H1 (cell line): ENCODE data around the gene SELENOK. TPM values are rescaled to one million over a fixed set of nuclear protein-coding genes. Genes with fewer than 3 reads are reported as not detected.

ENCODE experiments used
- CTCF ChIA-PET: fragments of 300-600 bp; sonication (Branson Sonifier 250); formaldehyde crosslinking; loops from one replicate; lab custom pipeline; 2021; ENCODE audit not compliant: partially characterized antibody; lab: Charles Lee
- POLR2A ChIA-PET: fragments of 300-600 bp; sonication (Branson Sonifier 250); formaldehyde crosslinking; loops from one replicate; lab custom pipeline; 2021; ENCODE audit warnings: inconsistent platforms; ENCODE audit not compliant: partially characterized antibody; lab: Charles Lee
- DNase-seq, 2 experiments: peaks; one replicate each; pipeline versions ENCODE4 v3.0.0 to v3.0.0-alpha.2; 2010 to 2022; ENCODE audit warnings: low spot score in 2 of 2, low read depth in 1 of 2, mixed read lengths in 1 of 2
- FAIRE-seq: peaks from 2 replicates; lab custom pipeline; 2011; peaks lifted over from hg19 to GRCh38; lab: Jason Lieb, UNC
- H2AFZ ChIP-seq: 2 replicates; pipeline ENCODE4 v1.8.1; 2012; ENCODE audit warnings: low read length, inconsistent platforms
- H2AK5ac ChIP-seq: 2 replicates; pipeline ENCODE4 v1.6.1; 2013; ENCODE audit warnings: low read depth, low read length
- H2BK120ac ChIP-seq: replicated peaks from 2 replicates; pipeline ENCODE3; 2013; ENCODE audit warnings: low read depth, low read length, inconsistent platforms
- H2BK12ac ChIP-seq: 2 replicates; pipeline ENCODE4 v1.6.1; 2013; ENCODE audit warnings: low read depth, low read length
- H2BK15ac ChIP-seq: 2 replicates; pipeline ENCODE4 v1.6.1; 2013; ENCODE audit warnings: low read length
- H2BK20ac ChIP-seq: 2 replicates; pipeline ENCODE4 v1.6.1; 2013; ENCODE audit warnings: low read length
- H2BK5ac ChIP-seq: 2 replicates; pipeline ENCODE4 v1.6.1; 2013; ENCODE audit warnings: low read depth, low read length
- H3K14ac ChIP-seq: 2 replicates; pipeline ENCODE4 v1.6.1; 2013; ENCODE audit warnings: inconsistent platforms; ENCODE audit not compliant: insufficient read length
- H3K18ac ChIP-seq: 2 replicates; pipeline ENCODE4 v1.6.1; 2013; ENCODE audit warnings: low read length; ENCODE audit errors: extremely low read depth
- H3K23ac ChIP-seq: 2 replicates; pipeline ENCODE4 v1.6.1; 2013; ENCODE audit warnings: inconsistent platforms; ENCODE audit not compliant: insufficient read length
- H3K23me2 ChIP-seq: 2 replicates; pipeline ENCODE4 v1.6.1; 2013; ENCODE audit warnings: low read depth, low read length
- H3K27ac ChIP-seq: 2 replicates; pipeline ENCODE4 v1.6.1; 2011; ENCODE audit warnings: low read depth, low read length, inconsistent platforms
- H3K27me3 ChIP-seq, 4 experiments: replicated peaks in 1 of 4; 1 replicate in 1 of 4; 2 replicates in 3 of 4; pipeline versions ENCODE4 v1.6.1 to v1.8.1; 2011 to 2013; ENCODE audit warnings: low read length in 3 of 4, mild to moderate bottlenecking in 3 of 4, inconsistent platforms in 2 of 4, mixed read lengths in 2 of 4, moderate library complexity in 1 of 4; ENCODE audit not compliant: control insufficient read depth in 3 of 4, insufficient read depth in 3 of 4; ENCODE audit errors: extremely low read depth in 1 of 4
- H3K36me3 ChIP-seq, 4 experiments: 2 replicates each; pipeline versions ENCODE4 v1.6.1 to v1.8.1; 2011 to 2013; ENCODE audit warnings: mild to moderate bottlenecking in 4 of 4, low read length in 3 of 4, moderate library complexity in 2 of 4, control low read depth in 1 of 4, inconsistent platforms in 1 of 4; ENCODE audit not compliant: insufficient read depth in 4 of 4, control insufficient read depth in 2 of 4
- H3K4ac ChIP-seq: replicated peaks from 2 replicates; pipeline ENCODE3; 2013; ENCODE audit warnings: low read length, low read depth, mixed read lengths, inconsistent platforms; ENCODE audit not compliant: insufficient read length
- H3K4me1 ChIP-seq, 4 experiments: replicated peaks in 1 of 4; 1 replicate in 1 of 4; 2 replicates in 3 of 4; pipeline versions ENCODE4 v1.6.1 to v1.8.1; 2011 to 2013; ENCODE audit warnings: low read length in 3 of 4, inconsistent platforms in 2 of 4, mixed read lengths in 1 of 4; ENCODE audit not compliant: insufficient read depth in 4 of 4, control insufficient read depth in 3 of 4
- H3K4me2 ChIP-seq, 2 experiments: 2 replicates each; pipeline versions ENCODE4 v1.6.1 to v1.8.1; 2011 to 2013; ENCODE audit warnings: low read depth in 2 of 2, low read length in 2 of 2, control low read depth in 1 of 2, inconsistent platforms in 1 of 2, mild to moderate bottlenecking in 1 of 2; ENCODE audit not compliant: insufficient read depth in 1 of 2
- H3K4me3 ChIP-seq, 4 experiments: fragments of 200-600, 300-600 bp in 1 of 4; sonication (generic), shearing (Covaris generic), sonication (Bioruptor Twin) in 1 of 4; 2 replicates each; pipeline versions ENCODE4 v1.5.1 to v1.8.1; 2011 to 2016; ENCODE audit warnings: low read length in 4 of 4, low read depth in 3 of 4, control low read depth in 2 of 4, inconsistent platforms in 2 of 4, mild to moderate bottlenecking in 2 of 4, mixed read lengths in 1 of 4, moderate library complexity in 1 of 4; ENCODE audit not compliant: insufficient read depth in 2 of 4; ENCODE audit errors: extremely low read depth in 1 of 4
- H3K56ac ChIP-seq: replicated peaks from 2 replicates; pipeline ENCODE3; 2013; ENCODE audit warnings: low read depth, mild to moderate bottlenecking, mixed read lengths, low read length, inconsistent platforms; ENCODE audit not compliant: insufficient read length
- H3K79me1 ChIP-seq: 2 replicates; pipeline ENCODE4 v1.6.1; 2013; ENCODE audit warnings: low read depth, low read length, control low read depth
- H3K79me2 ChIP-seq, 2 experiments: 2 replicates each; pipeline versions ENCODE4 v1.6.1 to v1.8.1; 2012 to 2013; ENCODE audit warnings: low read length in 2 of 2, mild to moderate bottlenecking in 2 of 2, inconsistent platforms in 1 of 2; ENCODE audit not compliant: insufficient read depth in 2 of 2, control insufficient read depth in 1 of 2
- H3K9ac ChIP-seq, 4 experiments: replicated peaks in 1 of 4; 1 replicate in 1 of 4; 2 replicates in 3 of 4; pipeline versions ENCODE4 v1.6.1 to v1.8.1; 2011 to 2013; ENCODE audit warnings: low read depth in 3 of 4, low read length in 3 of 4, control low read depth in 2 of 4, mild to moderate bottlenecking in 2 of 4, moderate library complexity in 2 of 4, inconsistent platforms in 1 of 4; ENCODE audit errors: extremely low read depth in 1 of 4
- H3K9me3 ChIP-seq, 2 experiments: 2 replicates each; pipeline versions ENCODE4 v1.6.1 to v1.8.1; 2012 to 2013; ENCODE audit warnings: mild to moderate bottlenecking in 2 of 2, moderate library complexity in 2 of 2, control low read depth in 1 of 2, inconsistent platforms in 1 of 2, low read depth in 1 of 2, low read length in 1 of 2, mixed read lengths in 1 of 2; ENCODE audit not compliant: insufficient read depth in 2 of 2
- H4K20me1 ChIP-seq, 2 experiments: replicated peaks in 1 of 2; 2 replicates each; pipeline versions ENCODE3 to v1.8.1; 2011 to 2013; ENCODE audit warnings: inconsistent platforms in 2 of 2, low read length in 2 of 2, mild to moderate bottlenecking in 1 of 2; ENCODE audit not compliant: insufficient read depth in 2 of 2, control insufficient read depth in 1 of 2
- H4K5ac ChIP-seq: 2 replicates; pipeline ENCODE4 v1.6.1; 2013; ENCODE audit warnings: low read length, low read depth, mixed read lengths, inconsistent platforms; ENCODE audit not compliant: insufficient read length
- H4K8ac ChIP-seq: 2 replicates; pipeline ENCODE4 v1.8.0; 2013; ENCODE audit warnings: mild to moderate bottlenecking, moderate library complexity, low read length, inconsistent platforms; ENCODE audit not compliant: insufficient read depth; ENCODE audit errors: extremely low read depth
- H4K91ac ChIP-seq: replicated peaks from 2 replicates; pipeline ENCODE3; 2013; ENCODE audit warnings: low read length, mixed read lengths, inconsistent platforms; ENCODE audit not compliant: insufficient read length
- KDM4A ChIP-seq: IDR thresholded peaks from one replicate; pipeline ENCODE4 v1.7.1; 2012; ENCODE audit warnings: low read depth, mild to moderate bottlenecking, moderate library complexity, low read length, inconsistent platforms; ENCODE audit not compliant: severe bottlenecking
- WGBS, 2 experiments: shearing (Covaris generic) in 1 of 2; methylation state at CpG; one replicate each; pipeline versions ENCODE4 v1.1.6 to v1.1.7; 2013 to 2015; ENCODE audit warnings: low lambda C conversion rate in 2 of 2, mixed read lengths in 2 of 2, inconsistent platforms in 1 of 2, low coverage in 1 of 2, missing lambda C conversion rate in 1 of 2; ENCODE audit not compliant: insufficient replicate concordance in 2 of 2, insufficient coverage in 1 of 2, insufficient read length in 1 of 2; ENCODE audit errors: extremely low coverage in 1 of 2, missing lambda C conversion rate in 1 of 2; 5-methylcytosine and 5-hydroxymethylcytosine counted together
- polyA plus RNA-seq, 7 experiments: library from polyadenylated mRNA; depleted of rRNA in 3 of 7; stranded (reverse) in 5 of 7; unstranded in 2 of 7; fragments of >200 nt in 5 of 7; fragments of 200-250 nt in 2 of 7; gene quantifications; 1 replicate in 5 of 7; 2 replicates in 1 of 7; 4 replicates in 1 of 7; pipeline versions ENCODE4 v1.2.1 to v1.2.3, GENCODE V29; 2011 to 2013; ENCODE audit warnings: missing spikeins in 2 of 7, mixed read lengths in 2 of 7
- total RNA-seq: library from RNA; stranded (reverse); fragmentation: NEBNext Ultra II Directional; extraction: Animal tissue kit (Norgen Biotek cat#: 25700); gene quantifications from 2 replicates; pipeline ENCODE4 v1.2.1, GENCODE V29; 2021

The SELENOK gene
- total and polyA plus RNA-seq, 2 of the 8 experiments (the other 6 are each of a cell fraction or from before 2014, with no cell fraction given): 26.9 to 40.2 TPM

GRCh38 chr3:53880396-53881345 lies 11.0 kb downstream of the SELENOK start:
- CTCF ChIA-PET: interaction anchor here (0.7 to 1.6 kb wide), 6 partner anchors 9 to 212 kb away, joined by 3 to 5 read pairs (median 4); no protein-coding TSS in a partner anchor
- peak overlapping the region; percentile 73 to 94 (median 90) for H3K4me3 ChIP-seq
- H3K14ac ChIP-seq: no peak overlapping the region
- H2BK12ac ChIP-seq: no peak overlapping the region
- peak overlapping the region in 3 of 4 experiments; percentile 39 to 87 (median 84); a peak in 3 of 7 replicates for H3K9ac ChIP-seq
- H4K91ac ChIP-seq: no peak overlapping the region
- no peak overlapping the region for H3K23ac ChIP-seq
- H2BK20ac ChIP-seq: no peak overlapping the region
- H3K79me1 ChIP-seq: no peaks in the 10 kb centered on the region; the same call in 1 of the 2 replicates
- peaks cover 0 to 12% of the 10 kb centered on the region in 2 experiments; a peak in 2 of 4 replicates for H3K79me2 ChIP-seq
- H3K36me3 ChIP-seq: peaks cover 12 to 57% (median 32%) of the 10 kb centered on the region in 4 experiments; a peak in 7 of 8 replicates
- H4K8ac ChIP-seq: no peak overlapping the region
- H3K4ac ChIP-seq: no peak overlapping the region
- no peak overlapping the region for H3K27ac ChIP-seq
- H2BK5ac ChIP-seq: 0 out of 2 replicates have a peak overlapping the region, but pooled peaks have one; percentile 46
- no peaks in the 10 kb centered on the region for H3K27me3 ChIP-seq
- WGBS, 2 experiments: 85% methylated on average over 10 of the region's 10 CpGs; no CpG with 5 or more reads in 1 of the 2 experiments
- H2BK120ac ChIP-seq: no peak overlapping the region
- DNase-seq: no peak
- H3K4me1 ChIP-seq: peaks cover 3 to 7% (median 4%) of the 10 kb centered on the region in 4 experiments; a peak in 5 of 7 replicates
- POLR2A ChIA-PET: interaction anchor here (0.6 to 2.0 kb wide), 8 partner anchors 9 to 752 kb away, joined by 3 to 11 read pairs (median 4); partner anchors contain the start of genes CHDH, IL17RB and SELENOK
- H2AK5ac ChIP-seq: peak overlapping the region; percentile 1; the same call in 1 of the 2 replicates
- H2AFZ ChIP-seq: no peak overlapping the region
- H4K5ac ChIP-seq: no peak overlapping the region
- no peak for FAIRE-seq
- peak overlapping the region; percentile 85 to 88 for H3K4me2 ChIP-seq
- H3K23me2 ChIP-seq: peaks cover 2% of the 10 kb centered on the region; the same call in 1 of the 2 replicates
- H3K9me3 ChIP-seq: no peaks in the 10 kb centered on the region; a peak in 1 of 4 replicates
- H4K20me1 ChIP-seq: no peaks in the 10 kb centered on the region
- no peak overlapping the region for H3K18ac ChIP-seq
- no peak overlapping the region for H3K56ac ChIP-seq
- H2BK15ac ChIP-seq: no peak overlapping the region
- TF ChIP-seq KDM4A: no peak
